Heart left ventricle (tissue), 16 donors: Measurements from ENCODE around the gene PCBP3. TPM values are rescaled to one million over a fixed set of nuclear protein-coding genes. Genes with fewer than 3 reads are reported as not detected.

Experiments used
- ATAC-seq, 4 donors: fragments of 200-7000 bp; cut with Tn5 transposase; one replicate each; pipeline ENCODE4 v1.9.1; 2020 to 2022; ENCODE audit warnings: moderate library complexity in 4 of 4, mild to moderate bottlenecking in 3 of 4, moderate number of reproducible peaks in 1 of 4
- DNase-seq, 5 donors: peaks; one replicate each; pipeline ENCODE4 v3.0.0-alpha.2; 2020
- H3K27ac ChIP-seq, 12 donors: fragments of 200-600 bp; sonication (generic) in 4 of 12; one replicate each; pipeline versions ENCODE4 v1.5.0 to v1.8.0; 2016 to 2022; ENCODE audit warnings: mild to moderate bottlenecking in 2 of 12
- H3K27me3 ChIP-seq, 9 donors: fragments of 200-600 bp; sonication (generic) in 2 of 9; one replicate each; pipeline versions ENCODE4 v1.5.1 to v1.8.0; 2016 to 2022; ENCODE audit warnings: mild to moderate bottlenecking in 3 of 9
- H3K36me3 ChIP-seq, 9 donors: fragments of 200-600 bp; sonication (generic) in 2 of 9; one replicate each; pipeline versions ENCODE4 v1.5.0 to v1.8.0; 2018 to 2022; ENCODE audit warnings: mild to moderate bottlenecking in 2 of 9
- H3K4me1 ChIP-seq, 12 donors: fragments of 200-600 bp; sonication (generic) in 4 of 12; one replicate each; pipeline versions ENCODE4 v1.5.0 to v1.8.0; 2016 to 2022; ENCODE audit warnings: mild to moderate bottlenecking in 3 of 12
- H3K4me3 ChIP-seq, 12 donors: fragments of 200-600 bp; sonication (generic) in 4 of 12; one replicate each; pipeline versions ENCODE4 v1.5.0 to v1.8.0; 2017 to 2022; ENCODE audit warnings: mild to moderate bottlenecking in 9 of 12, moderate library complexity in 4 of 12
- H3K9me3 ChIP-seq, 12 donors: fragments of 200-600 bp; sonication (generic) in 4 of 12; one replicate each; pipeline versions ENCODE4 v1.5.0 to v1.8.0; 2016 to 2022; ENCODE audit warnings: mild to moderate bottlenecking in 1 of 12
- CTCF ChIP-seq, 12 donors: fragments of 200-600 bp; sonication (generic) in 4 of 12; IDR thresholded peaks; one replicate each; pipeline versions ENCODE4 v1.5.0 to v1.8.0; 2018 to 2022; ENCODE audit warnings: antibody characterized with exemption in 12 of 12, mild to moderate bottlenecking in 5 of 12
- POLR2A ChIP-seq, 2 donors: fragments of 450-650 bp; IDR thresholded peaks; one replicate each; pipeline ENCODE4 v1.6.1; 2017; ENCODE audit warnings: antibody characterized with exemption in 2 of 2, mild to moderate bottlenecking in 2 of 2, moderate library complexity in 2 of 2
- WGBS, 4 donors: extraction: QIAGEN DNeasy Blood & Tissue Kit in 2 of 4; methylation state at CpG; one replicate each; pipeline versions ENCODE4 v1.1.5 to v1.1.7; 2013 to 2018; 5-methylcytosine and 5-hydroxymethylcytosine counted together
- intact Hi-C, 10 donors: fragments of 100-400 bp; cut with DNase I; formaldehyde crosslinking; loops; one replicate each; pipeline versions ENCODE4 v1.11.1 to v1.14.2; 2022
- polyA plus RNA-seq, 2 donors: library from polyadenylated mRNA; stranded (reverse); fragments of 200-250 nt; gene quantifications; one replicate each; pipeline ENCODE4 v1.2.3, GENCODE V29; 2013
- total RNA-seq, 9 donors: library from RNA; depleted of rRNA in 2 of 9; stranded (reverse); fragments of >200 nt in 2 of 9; fragmentation: NEBNext Ultra II Directional in 3 of 9; extraction: Animal tissue kit (Norgen Biotek cat#: 25700) in 3 of 9; gene quantifications; one replicate each; pipeline versions ENCODE4 v1.1.0 to v1.2.4, GENCODE V29; 2016 to 2023
- donor health status: ischemic (EF 13 %, LVEDD 7.1; RV severe dilation, severe dysfunction).
- donor health status: healthy with polysubstance abuse.
- donor health status: DM: no; HTN: yes; CAD: no.
- donor health status: DM: no; HTN: no; CAD: no.
- donor health status: ischemic (EF 25% LVEDD 6.9; RV normal size, moderate dysfunction).
- donor health status: ischemic (EF 25% LVEDD 5.7; RV mildly dilated, moderate dysfunction).
- donor health status: healthy.
- donor health status: DM: yes; HTN: yes; CAD: no.
- donor health status: ischemic (EF 35%, LVEDD 5.7; RV mildly dilated, moderate dysfunction).
- donor health status: nonischemic (EF 11% LVEDD 7.7; RV severe dilation, severe dysfunction).
- donor health status: DM: yes; HTN: yes; CAD: no.
- donor health status: PGD.
- donor health status: ischemic (EF 29% LVEDD 5.4; RV normal size, mild dysfunction).
- donor health status: nonischemic (EF 23%, LVEDD 6.1; RV moderate dilation, normal function).

PCBP3 gene
- total and polyA plus RNA-seq, 11 donors = 0.72 to 11.4 (median 2.5) TPM; not detected in 1

GRCh38 chr21:45889256-45889655, 245.7 kb downstream of the PCBP3 start:
- 58 to 71% (median 59%) methylated on average over 10 of the region's 10 CpGs for WGBS, 4 donors
- Histone ChIP-seq H3K4me3 (no peak overlapping the region), H3K27me3 (no peaks in the 10 kb centered on the region), H3K27ac (peak overlapping the region in 6 of 12 donors; percentile 17 to 64 (median 26)), H3K36me3 (no peaks in the 10 kb centered on the region), H3K4me1 (peaks cover 0 to 57% (median 24%) of the 10 kb centered on the region in 12 donors), H3K9me3 (no peaks in the 10 kb centered on the region)
- peak in 3 of 5 donors; percentile 19 to 56 (median 22) for DNase-seq
- TF ChIP-seq CTCF (IDR thresholded peaks at IDR 0.05) (no peak), POLR2A (IDR thresholded peaks at IDR 0.05) (no peak)
- ATAC-seq = no peak
- intact Hi-C loops = no loop called here

GRCh38 chr21:45889961-45890360, 246.4 kb downstream of the PCBP3 start:
- TF ChIP-seq POLR2A (IDR thresholded peaks at IDR 0.05) = no peak
- no peak for TF ChIP-seq CTCF (IDR thresholded peaks at IDR 0.05)
- Histone ChIP-seq H3K36me3 (no peaks in the 10 kb centered on the region), H3K9me3 (no peaks in the 10 kb centered on the region), H3K4me1 (peaks cover 0 to 59% (median 24%) of the 10 kb centered on the region in 12 donors), H3K27ac (peak overlapping the region in 6 of 12 donors; percentile 17 to 64 (median 26)), H3K4me3 (no peak overlapping the region), H3K27me3 (no peaks in the 10 kb centered on the region)
- intact Hi-C loops = no loop called here
- WGBS, 4 donors = 55 to 67% (median 64%) methylated on average over 10 of the region's 10 CpGs
- ATAC-seq (peak in 2 of 4 donors; percentile 5 to 34), DNase-seq (peak in 3 of 5 donors; percentile 36 to 67 (median 58))

- ATAC-seq (no peak), DNase-seq (peak in 3 of 5 donors; percentile 13 to 57 (median 18))
- Histone ChIP-seq H3K27me3 (no peaks in the 10 kb centered on the region), H3K4me1 (peaks cover 0 to 59% (median 23%) of the 10 kb centered on the region in 12 donors), H3K4me3 (peak overlapping the region in 3 of 12 donors; percentile 21 to 30 (median 22)), H3K9me3 (no peaks in the 10 kb centered on the region), H3K27ac (peak overlapping the region in 1 of 12 donors; percentile 52), H3K36me3 (no peaks in the 10 kb centered on the region)
- WGBS, 4 donors = 66 to 76% (median 68%) methylated on average over 25 to 26 of the region's 26 CpGs
- intact Hi-C loops = no loop called here
- TF ChIP-seq CTCF (IDR thresholded peaks at IDR 0.05) = no peak
- TF ChIP-seq POLR2A (IDR thresholded peaks at IDR 0.05) = no peak
These were observed 248.0 kb downstream of the PCBP3 start for GRCh38 chr21:45891388-45892155.

GRCh38 chr21:45892156-45892915, 248.8 kb downstream of the PCBP3 start:
- Histone ChIP-seq H3K4me1 (peaks cover 0 to 52% (median 16%) of the 10 kb centered on the region in 12 donors), H3K27ac (peak overlapping the region in 1 of 12 donors; percentile 52), H3K27me3 (no peaks in the 10 kb centered on the region), H3K9me3 (no peaks in the 10 kb centered on the region), H3K36me3 (no peaks in the 10 kb centered on the region), H3K4me3 (peak overlapping the region in 3 of 12 donors; percentile 21 to 30 (median 22))
- intact Hi-C loops = no loop called here
- TF ChIP-seq CTCF (IDR thresholded peaks at IDR 0.05) = no peak
- no peak for TF ChIP-seq POLR2A (IDR thresholded peaks at IDR 0.05)
- WGBS, 4 donors = 55 to 70% (median 56%) methylated on average over 20 to 26 of the region's 26 CpGs
- ATAC-seq = no peak
- peak in 3 of 5 donors; percentile 23 to 51 (median 25) for DNase-seq
